ENCODE data around the gene GJB2. TPM values are rescaled to one million over a fixed set of nuclear protein-coding genes. Genes with fewer than 3 reads are reported as not detected.

Gene GJB2
- total RNA-seq, 3 donors from 2014 or later = 0.66 to 0.88 TPM; not detected in 1

- TF ChIP-seq CTCF (IDR thresholded peaks at IDR 0.05) = no peak
- TF ChIP-seq POLR2AphosphoS5 (IDR thresholded peaks at IDR 0.05) = no peak
- no peak for TF ChIP-seq POLR2A (IDR thresholded peaks at IDR 0.05)
- peaks cover 0 to 42% of the 10 kb centered on the region in 2 donors for H3K27me3 ChIP-seq
- no peaks in the 10 kb centered on the region for H3K9me3 ChIP-seq
- no peak overlapping the region for H3K27ac ChIP-seq
- DNase-seq (ENCODE audit: low spot score in 2 of 2) = no peak
- no peaks in the 10 kb centered on the region for H3K36me3 ChIP-seq
- no peaks in the 10 kb centered on the region for H3K4me1 ChIP-seq
- no peak overlapping the region for H3K4me3 ChIP-seq
- intact Hi-C loops (cut with DNase I; ENCODE audit: low total_unique reads) = no loop called here
Measured at GRCh38 chr13:20181188-20181587, 11.6 kb downstream of the GJB2 start.

- DNase-seq (ENCODE audit: low spot score in 2 of 2) = no peak
- Histone ChIP-seq H3K4me1 (no peaks in the 10 kb centered on the region), H3K4me3 (no peak overlapping the region), H3K27me3 (peaks cover 0 to 42% of the 10 kb centered on the region in 2 donors), H3K27ac (no peak overlapping the region), H3K9me3 (no peaks in the 10 kb centered on the region), H3K36me3 (no peaks in the 10 kb centered on the region)
- intact Hi-C loops (cut with DNase I; ENCODE audit: low total_unique reads) = no loop called here
- TF ChIP-seq POLR2A (IDR thresholded peaks at IDR 0.05) (no peak), CTCF (IDR thresholded peaks at IDR 0.05) (no peak), POLR2AphosphoS5 (IDR thresholded peaks at IDR 0.05) (no peak)
Measured at GRCh38 chr13:20178156-20178555, 14.6 kb downstream of the GJB2 start.

- TF ChIP-seq CTCF (IDR thresholded peaks at IDR 0.05) (no peak), POLR2A (IDR thresholded peaks at IDR 0.05) (no peak)
- Histone ChIP-seq H3K27me3 (peaks cover 0 to 42% of the 10 kb centered on the region in 2 donors), H3K9me3 (no peaks in the 10 kb centered on the region), H3K4me3 (peak overlapping the region in 2 of 3 donors; percentile 21 to 37), H3K36me3 (no peaks in the 10 kb centered on the region), H3K27ac (no peak overlapping the region), H3K4me1 (no peaks in the 10 kb centered on the region)
- intact Hi-C loops (cut with DNase I; ENCODE audit: low total_unique reads) = no loop called here
- no peak for DNase-seq (ENCODE audit: low spot score in 2 of 2)
Measured at GRCh38 chr13:20177049-20177831, 15.5 kb downstream of the GJB2 start.

GRCh38 chr13:20175907-20176652 lies 16.7 kb downstream of the GJB2 start:
- Histone ChIP-seq H3K36me3 (no peaks in the 10 kb centered on the region), H3K27ac (no peak overlapping the region), H3K9me3 (no peaks in the 10 kb centered on the region), H3K4me1 (no peaks in the 10 kb centered on the region), H3K4me3 (no peak overlapping the region), H3K27me3 (peaks cover 0 to 38% of the 10 kb centered on the region in 2 donors)
- DNase-seq (ENCODE audit: low spot score in 2 of 2) = no peak
- no peak for TF ChIP-seq POLR2AphosphoS5 (IDR thresholded peaks at IDR 0.05)
- TF ChIP-seq POLR2A (IDR thresholded peaks at IDR 0.05) = no peak
- TF ChIP-seq CTCF (IDR thresholded peaks at IDR 0.05) = no peak
- intact Hi-C loops (cut with DNase I; ENCODE audit: low total_unique reads) = no loop called here

DNA sequence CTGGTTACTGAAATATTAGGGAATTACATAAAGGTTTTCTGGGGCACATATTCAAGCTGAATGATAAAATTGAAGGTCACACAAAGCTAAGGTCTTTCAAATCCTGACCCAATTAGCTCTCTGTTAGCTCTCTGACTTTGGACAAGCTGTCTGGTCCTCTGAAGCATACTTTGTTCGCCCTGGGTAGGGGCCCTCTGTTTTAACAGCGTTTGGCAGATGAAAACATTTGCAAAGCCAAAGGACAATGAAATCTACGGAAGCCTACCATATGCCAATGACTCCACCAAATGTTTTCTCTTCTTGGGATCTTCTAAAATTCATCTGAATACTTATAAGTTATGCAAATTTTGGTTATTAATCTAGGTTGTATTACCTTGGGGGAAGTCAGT lies 17.3 kb downstream of the GJB2 start:
- no peak for DNase-seq (ENCODE audit: low spot score in 2 of 2)
- no peak overlapping the region for H3K27ac ChIP-seq
- TF ChIP-seq POLR2AphosphoS5 (IDR thresholded peaks at IDR 0.05) (no peak), CTCF (IDR thresholded peaks at IDR 0.05) (no peak), POLR2A (IDR thresholded peaks at IDR 0.05) (no peak)
- H3K27me3 ChIP-seq = peaks cover 0 to 32% of the 10 kb centered on the region in 2 donors
- no peak overlapping the region for H3K4me3 ChIP-seq
- H3K9me3 ChIP-seq = no peaks in the 10 kb centered on the region
- H3K4me1 ChIP-seq = no peaks in the 10 kb centered on the region
- intact Hi-C loops (cut with DNase I; ENCODE audit: low total_unique reads) = no loop called here
- no peaks in the 10 kb centered on the region for H3K36me3 ChIP-seq
